Endothelial cell of umbilical vein (primary cell): ENCODE results near the gene KDSR. TPM values are rescaled to one million over a fixed set of nuclear protein-coding genes. Genes with fewer than 3 reads are reported as not detected.

Source experiments
- BruUV-seq: library from RNA; stranded (reverse); fragments of 400-500 nt; replicated peaks from 2 replicates; lab custom pipeline; 2021; lab: Mats Ljungman, UMichigan
- CTCF ChIA-PET: fragments of 300-600, 350-600 bp; sonication (Branson Sonifier 250); formaldehyde crosslinking; loops from one replicate; lab custom pipeline; 2021; ENCODE audit warnings: antibody characterized with exemption, inconsistent platforms; lab: Charles Lee
- POLR2A ChIA-PET: fragments of 300-600, 350-600 bp; sonication (Branson Sonifier 250); formaldehyde crosslinking; loops from one replicate; lab custom pipeline; 2021; ENCODE audit warnings: antibody characterized with exemption, inconsistent platforms; lab: Charles Lee
- DNase-seq: peaks from one replicate; pipeline ENCODE4 v3.0.0-alpha.2; 2011; ENCODE audit warnings: low read depth, low spot score
- FAIRE-seq: peaks from 2 replicates; lab custom pipeline; 2011; peaks lifted over from hg19 to GRCh38; lab: Jason Lieb, UNC
- H2AFZ ChIP-seq: 2 replicates; pipeline ENCODE4 v1.6.0; 2012; ENCODE audit warnings: low read depth, low read length, control low read depth, inconsistent platforms
- H3K27ac ChIP-seq: 2 replicates; pipeline ENCODE4 v1.5.1; 2011; ENCODE audit warnings: low read depth, mild to moderate bottlenecking, control low read depth, low read length, moderate library complexity; ENCODE audit not compliant: insufficient read depth
- H3K27me3 ChIP-seq, 2 experiments: 2 replicates each; pipeline versions ENCODE4 v1.6.0 to v1.6.1; 2011; ENCODE audit warnings: low read length in 2 of 2, mixed read lengths in 1 of 2; ENCODE audit not compliant: control insufficient read depth in 2 of 2, insufficient read depth in 2 of 2
- H3K36me3 ChIP-seq, 2 experiments: 2 replicates in 1 of 2; 3 replicates in 1 of 2; pipeline ENCODE4 v1.5.1; 2011; ENCODE audit warnings: low read length in 2 of 2, mild to moderate bottlenecking in 1 of 2, moderate library complexity in 1 of 2; ENCODE audit not compliant: control insufficient read depth in 2 of 2, insufficient read depth in 2 of 2; ENCODE audit errors: extremely low read depth in 1 of 2
- H3K4me1 ChIP-seq: 3 replicates; pipeline ENCODE4 v1.5.1; 2011; ENCODE audit warnings: mild to moderate bottlenecking, low read length; ENCODE audit not compliant: control insufficient read depth, insufficient read depth; ENCODE audit errors: extremely low read depth
- H3K4me2 ChIP-seq: 2 replicates; pipeline ENCODE4 v1.6.1; 2011; ENCODE audit warnings: low read length, control low read depth, mixed read lengths; ENCODE audit not compliant: insufficient read depth
- H3K4me3 ChIP-seq, 3 experiments: fragments of 200-600 bp in 1 of 3; sonication (generic), shearing (Covaris generic) in 1 of 3; replicated peaks in 1 of 3; 2 replicates each; pipeline ENCODE4 v1.5.1; 2011 to 2016; ENCODE audit warnings: control low read depth in 3 of 3, low read length in 3 of 3, mild to moderate bottlenecking in 2 of 3, inconsistent platforms in 1 of 3, low read depth in 1 of 3, moderate library complexity in 1 of 3; ENCODE audit not compliant: insufficient read depth in 1 of 3
- H3K79me2 ChIP-seq: 2 replicates; pipeline ENCODE4 v1.6.0; 2012; ENCODE audit warnings: low read length, inconsistent platforms; ENCODE audit not compliant: control insufficient read depth, insufficient read depth
- H3K9ac ChIP-seq: replicated peaks from 2 replicates; pipeline ENCODE3; 2011; ENCODE audit warnings: low read length, control low read depth; ENCODE audit not compliant: insufficient read depth; ENCODE audit errors: extremely low read depth
- H3K9me1 ChIP-seq: replicated peaks from 3 replicates; pipeline ENCODE4 v1.6.0; 2011; ENCODE audit warnings: mild to moderate bottlenecking, low read length; ENCODE audit not compliant: control insufficient read depth, insufficient read depth; ENCODE audit errors: extremely low read depth
- H3K9me3 ChIP-seq: replicated peaks from 2 replicates; pipeline ENCODE4 v1.5.1; 2012; ENCODE audit warnings: low read length, inconsistent platforms; ENCODE audit not compliant: control insufficient read depth, insufficient read depth
- H4K20me1 ChIP-seq: replicated peaks from 2 replicates; pipeline ENCODE3; 2011; ENCODE audit warnings: mild to moderate bottlenecking, low read length; ENCODE audit not compliant: control insufficient read depth, insufficient read depth; ENCODE audit errors: extremely low read depth
- EZH2 ChIP-seq: IDR thresholded peaks from 2 replicates; pipeline ENCODE4 v1.6.1; 2012; ENCODE audit warnings: borderline replicate concordance, low read depth, mild to moderate bottlenecking, moderate library complexity, low read length, inconsistent platforms; ENCODE audit not compliant: severe bottlenecking
- FOS ChIP-seq: IDR thresholded peaks from 2 replicates; pipeline ENCODE4 v1.6.1; 2011; ENCODE audit warnings: mild to moderate bottlenecking, low read length, moderate library complexity, borderline replicate concordance; ENCODE audit not compliant: insufficient read depth
- GATA2 ChIP-seq: IDR thresholded peaks from 2 replicates; pipeline ENCODE4 v1.7.0; 2011; ENCODE audit warnings: low read depth, mild to moderate bottlenecking, moderate library complexity, mixed read lengths, low read length; ENCODE audit not compliant: insufficient read length, insufficient read depth
- JUN ChIP-seq: IDR thresholded peaks from 2 replicates; pipeline ENCODE4 v1.6.1; 2011; ENCODE audit warnings: borderline replicate concordance, low read depth; ENCODE audit not compliant: insufficient read length, insufficient read depth
- MYC ChIP-seq: IDR thresholded peaks from one replicate; pipeline ENCODE4 v1.6.1; 2011; ENCODE audit warnings: mild to moderate bottlenecking, low read depth, low read length
- POLR2A ChIP-seq: IDR thresholded peaks from 2 replicates; pipeline ENCODE4 v1.6.1; 2012; ENCODE audit warnings: low read depth, mild to moderate bottlenecking, control low read depth, low read length
- POLR2AphosphoS5 ChIP-seq: IDR thresholded peaks from 2 replicates; pipeline ENCODE4 v1.6.1; 2012; ENCODE audit warnings: low read depth, mild to moderate bottlenecking, control low read depth, low read length, moderate library complexity; ENCODE audit not compliant: insufficient read depth
- dilution Hi-C: fragments of 300-500 bp; cut with MboI; formaldehyde crosslinking; loops from one replicate; pipeline ENCODE4 v1.15.0; 2019; ENCODE audit warnings: low sequenced_read_pairs; ENCODE audit not compliant: extremely low pct_ligation_motif_present
- intact Hi-C: fragments of 100-400 bp; cut with micrococcal nuclease; formaldehyde crosslinking; loops from one replicate; pipeline ENCODE4 v1.10.0; 2022
- polyA plus RNA-seq, 4 experiments: library from polyadenylated mRNA; depleted of rRNA in 3 of 4; stranded (reverse) in 3 of 4; unstranded in 1 of 4; fragments of >200 nt; gene quantifications; 2 replicates each; pipeline versions ENCODE4 v1.2.1 to v1.2.3, GENCODE V29; 2011 to 2012; ENCODE audit warnings: missing spikeins in 1 of 4
- total RNA-seq: library from RNA; stranded (reverse); gene quantifications from 2 replicates; pipeline ENCODE4 v1.2.3, GENCODE V29; 2021
- TF ChIP-seq, protein P1 (sequence below): IDR thresholded peaks from 2 replicates; pipeline ENCODE4 v1.6.1; 2011; ENCODE audit not compliant: insufficient read depth, insufficient read length
- TF ChIP-seq, protein P2 (sequence below), 2 donors: IDR thresholded peaks; 1 replicate in 1 of 2; 2 replicates in 1 of 2; pipeline ENCODE4 v1.5.1; 2011; ENCODE audit warnings: low read length in 2 of 2, mild to moderate bottlenecking in 2 of 2, moderate library complexity in 2 of 2, control low read depth in 1 of 2, inconsistent platforms in 1 of 2, low read depth in 1 of 2; ENCODE audit not compliant: insufficient read depth in 1 of 2; ENCODE audit errors: extremely low read depth in 1 of 2

Gene KDSR
- total and polyA plus RNA-seq, 2 donors (not counting 3 experiments of a cell fraction or from before 2014, with no cell fraction given), result 17.1 to 43.1 TPM

- Histone ChIP-seq H3K27me3 (no peaks in the 10 kb centered on the region), H3K9ac (no peak overlapping the region), H3K4me2 (no peak overlapping the region), H3K9me1 (no peaks in the 10 kb centered on the region), H3K36me3 (no peaks in the 10 kb centered on the region), H4K20me1 (no peaks in the 10 kb centered on the region), H3K79me2 (no peaks in the 10 kb centered on the region), H2AFZ (no peak overlapping the region), H3K4me3 (no peak overlapping the region), H3K9me3 (no peaks in the 10 kb centered on the region), H3K27ac (no peak overlapping the region), H3K4me1 (no peaks in the 10 kb centered on the region)
- ChIA-PET CTCF (no interaction called here), POLR2A (no interaction called here)
- dilution Hi-C loops, result no loop called here
- DNase-seq (no peak), FAIRE-seq (no peak)
- TF ChIP-seq POLR2AphosphoS5 (no peak), POLR2A (no peak), GATA2 (no peak), EZH2 (no peak), MYC (no peak)
- TF ChIP-seq, protein P1, sequence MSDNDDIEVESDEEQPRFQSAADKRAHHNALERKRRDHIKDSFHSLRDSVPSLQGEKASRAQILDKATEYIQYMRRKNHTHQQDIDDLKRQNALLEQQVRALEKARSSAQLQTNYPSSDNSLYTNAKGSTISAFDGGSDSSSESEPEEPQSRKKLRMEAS, result no peak
- no TSS peak for BruUV-seq
- intact Hi-C loops, result no loop called here
Observed at GRCh38 chr18:63309422-63309821, 57.6 kb downstream of the KDSR start.

GRCh38 chr18:63307551-63308200, 59.3 kb downstream of the KDSR start:
- DNase-seq (no peak), FAIRE-seq (no peak)
- no peaks in the 10 kb centered on the region for H3K27me3 ChIP-seq
- no peaks in the 10 kb centered on the region for H3K9me3 ChIP-seq
- no peak overlapping the region for H3K9ac ChIP-seq
- no peak overlapping the region for H3K4me3 ChIP-seq
- no peak overlapping the region for H2AFZ ChIP-seq
- H3K4me2 ChIP-seq, result no peak overlapping the region
- intact Hi-C loops (no loop called here), dilution Hi-C loops (no loop called here)
- no peaks in the 10 kb centered on the region for H3K9me1 ChIP-seq
- CTCF ChIA-PET, result interaction anchor here (0.9 to 1.7 kb wide), 4 partner anchors 10 to 35 kb away, joined by 3 to 5 read pairs (median 4); no protein-coding TSS in a partner anchor
- no peaks in the 10 kb centered on the region for H3K79me2 ChIP-seq
- BruUV-seq, result no TSS peak
- POLR2A ChIA-PET, result no interaction called here
- H3K27ac ChIP-seq, result no peak overlapping the region
- TF ChIP-seq FOS (no peak), JUN (no peak), POLR2A (no peak), GATA2 (no peak), MYC (no peak), POLR2AphosphoS5 (no peak), EZH2 (no peak)
- TF ChIP-seq, protein P1, result no peak
- TF ChIP-seq, protein P2, sequence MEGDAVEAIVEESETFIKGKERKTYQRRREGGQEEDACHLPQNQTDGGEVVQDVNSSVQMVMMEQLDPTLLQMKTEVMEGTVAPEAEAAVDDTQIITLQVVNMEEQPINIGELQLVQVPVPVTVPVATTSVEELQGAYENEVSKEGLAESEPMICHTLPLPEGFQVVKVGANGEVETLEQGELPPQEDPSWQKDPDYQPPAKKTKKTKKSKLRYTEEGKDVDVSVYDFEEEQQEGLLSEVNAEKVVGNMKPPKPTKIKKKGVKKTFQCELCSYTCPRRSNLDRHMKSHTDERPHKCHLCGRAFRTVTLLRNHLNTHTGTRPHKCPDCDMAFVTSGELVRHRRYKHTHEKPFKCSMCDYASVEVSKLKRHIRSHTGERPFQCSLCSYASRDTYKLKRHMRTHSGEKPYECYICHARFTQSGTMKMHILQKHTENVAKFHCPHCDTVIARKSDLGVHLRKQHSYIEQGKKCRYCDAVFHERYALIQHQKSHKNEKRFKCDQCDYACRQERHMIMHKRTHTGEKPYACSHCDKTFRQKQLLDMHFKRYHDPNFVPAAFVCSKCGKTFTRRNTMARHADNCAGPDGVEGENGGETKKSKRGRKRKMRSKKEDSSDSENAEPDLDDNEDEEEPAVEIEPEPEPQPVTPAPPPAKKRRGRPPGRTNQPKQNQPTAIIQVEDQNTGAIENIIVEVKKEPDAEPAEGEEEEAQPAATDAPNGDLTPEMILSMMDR (IDR thresholded peaks at IDR 0.05; ENCODE audit: extremely low read depth in 1 of 2, insufficient read depth in 1 of 2, low read depth in 1 of 2, low read length in 2 of 2), result no peak
- H4K20me1 ChIP-seq, result no peaks in the 10 kb centered on the region
- no peaks in the 10 kb centered on the region for H3K4me1 ChIP-seq
- H3K36me3 ChIP-seq, result no peaks in the 10 kb centered on the region
